ENCODE results near the gene BLVRB.
A peak's percentile ranks its signal among the peaks of the same experiment; 100 is the strongest.
"Not testable (repeated sequence)": the region's sequence is repeated elsewhere in the genome, so short reads cannot be mapped to it uniquely, and the experiment has no call there.

BLVRB gene

DNA sequence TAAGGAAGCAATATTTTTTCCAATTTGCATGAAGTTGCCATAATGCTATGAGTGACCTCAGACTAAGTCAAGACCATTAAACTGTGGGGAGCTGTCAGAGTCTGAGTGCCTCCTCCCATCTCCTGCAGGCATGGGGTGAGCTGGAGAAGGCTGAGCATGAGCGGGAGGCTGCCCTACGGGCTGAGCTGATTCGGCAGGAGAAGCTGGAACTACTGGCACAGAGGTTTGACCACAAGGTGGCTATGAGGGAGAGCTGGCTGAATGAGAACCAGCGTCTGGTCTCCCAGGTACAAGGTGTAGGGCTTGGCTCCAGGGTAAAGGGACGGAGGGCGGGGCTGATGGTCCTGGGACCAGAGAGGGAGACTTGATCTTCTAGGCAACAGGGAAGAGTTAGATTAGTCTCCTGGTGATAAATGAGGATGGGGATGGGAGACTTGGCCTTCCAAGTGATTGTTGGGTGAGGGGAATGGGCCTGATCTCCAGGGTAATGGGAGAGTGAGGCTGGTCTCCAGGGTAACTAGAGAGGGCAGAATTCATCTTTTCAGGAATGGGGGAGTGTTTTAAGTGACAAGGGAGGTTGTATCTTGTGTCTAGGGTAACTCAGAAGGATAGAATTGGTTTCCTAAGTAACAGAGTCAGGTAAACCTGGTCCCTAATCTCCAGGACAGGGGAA, 37.2 kb upstream of the BLVRB start:
- Histone ChIP-seq H3K4me3 (replicated peaks; ENCODE audit: insufficient read depth, low read length) (no peak overlapping the region), H3K27ac (replicated peaks) (no peak overlapping the region), H3K27me3 (ENCODE audit: insufficient read depth, poor library complexity, severe bottlenecking) (peaks cover 2% of the 10 kb centered on the region)
- TF ChIP-seq POLR2AphosphoS5 (IDR thresholded peaks at IDR 0.05; ENCODE audit: low read depth): no peak
- no peak for TF ChIP-seq GABPA (IDR thresholded peaks at IDR 0.05; ENCODE audit: low read depth)
- TF ChIP-seq, protein P1, sequence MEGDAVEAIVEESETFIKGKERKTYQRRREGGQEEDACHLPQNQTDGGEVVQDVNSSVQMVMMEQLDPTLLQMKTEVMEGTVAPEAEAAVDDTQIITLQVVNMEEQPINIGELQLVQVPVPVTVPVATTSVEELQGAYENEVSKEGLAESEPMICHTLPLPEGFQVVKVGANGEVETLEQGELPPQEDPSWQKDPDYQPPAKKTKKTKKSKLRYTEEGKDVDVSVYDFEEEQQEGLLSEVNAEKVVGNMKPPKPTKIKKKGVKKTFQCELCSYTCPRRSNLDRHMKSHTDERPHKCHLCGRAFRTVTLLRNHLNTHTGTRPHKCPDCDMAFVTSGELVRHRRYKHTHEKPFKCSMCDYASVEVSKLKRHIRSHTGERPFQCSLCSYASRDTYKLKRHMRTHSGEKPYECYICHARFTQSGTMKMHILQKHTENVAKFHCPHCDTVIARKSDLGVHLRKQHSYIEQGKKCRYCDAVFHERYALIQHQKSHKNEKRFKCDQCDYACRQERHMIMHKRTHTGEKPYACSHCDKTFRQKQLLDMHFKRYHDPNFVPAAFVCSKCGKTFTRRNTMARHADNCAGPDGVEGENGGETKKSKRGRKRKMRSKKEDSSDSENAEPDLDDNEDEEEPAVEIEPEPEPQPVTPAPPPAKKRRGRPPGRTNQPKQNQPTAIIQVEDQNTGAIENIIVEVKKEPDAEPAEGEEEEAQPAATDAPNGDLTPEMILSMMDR (IDR thresholded peaks at IDR 0.05; ENCODE audit: insufficient read depth, low read length): no peak
- TF ChIP-seq, protein P2, sequence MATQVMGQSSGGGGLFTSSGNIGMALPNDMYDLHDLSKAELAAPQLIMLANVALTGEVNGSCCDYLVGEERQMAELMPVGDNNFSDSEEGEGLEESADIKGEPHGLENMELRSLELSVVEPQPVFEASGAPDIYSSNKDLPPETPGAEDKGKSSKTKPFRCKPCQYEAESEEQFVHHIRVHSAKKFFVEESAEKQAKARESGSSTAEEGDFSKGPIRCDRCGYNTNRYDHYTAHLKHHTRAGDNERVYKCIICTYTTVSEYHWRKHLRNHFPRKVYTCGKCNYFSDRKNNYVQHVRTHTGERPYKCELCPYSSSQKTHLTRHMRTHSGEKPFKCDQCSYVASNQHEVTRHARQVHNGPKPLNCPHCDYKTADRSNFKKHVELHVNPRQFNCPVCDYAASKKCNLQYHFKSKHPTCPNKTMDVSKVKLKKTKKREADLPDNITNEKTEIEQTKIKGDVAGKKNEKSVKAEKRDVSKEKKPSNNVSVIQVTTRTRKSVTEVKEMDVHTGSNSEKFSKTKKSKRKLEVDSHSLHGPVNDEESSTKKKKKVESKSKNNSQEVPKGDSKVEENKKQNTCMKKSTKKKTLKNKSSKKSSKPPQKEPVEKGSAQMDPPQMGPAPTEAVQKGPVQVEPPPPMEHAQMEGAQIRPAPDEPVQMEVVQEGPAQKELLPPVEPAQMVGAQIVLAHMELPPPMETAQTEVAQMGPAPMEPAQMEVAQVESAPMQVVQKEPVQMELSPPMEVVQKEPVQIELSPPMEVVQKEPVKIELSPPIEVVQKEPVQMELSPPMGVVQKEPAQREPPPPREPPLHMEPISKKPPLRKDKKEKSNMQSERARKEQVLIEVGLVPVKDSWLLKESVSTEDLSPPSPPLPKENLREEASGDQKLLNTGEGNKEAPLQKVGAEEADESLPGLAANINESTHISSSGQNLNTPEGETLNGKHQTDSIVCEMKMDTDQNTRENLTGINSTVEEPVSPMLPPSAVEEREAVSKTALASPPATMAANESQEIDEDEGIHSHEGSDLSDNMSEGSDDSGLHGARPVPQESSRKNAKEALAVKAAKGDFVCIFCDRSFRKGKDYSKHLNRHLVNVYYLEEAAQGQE (IDR thresholded peaks at IDR 0.05; ENCODE audit: insufficient replicate concordance, low read depth): no peak
- TF ChIP-seq SPI1 (IDR thresholded peaks at IDR 0.05; ENCODE audit: borderline replicate concordance, low read depth): no peak
- DNase-seq (ENCODE audit: low read depth in 1 of 2, low spot score in 1 of 2): peak in 1 of 2 experiments; percentile 4

DNA sequence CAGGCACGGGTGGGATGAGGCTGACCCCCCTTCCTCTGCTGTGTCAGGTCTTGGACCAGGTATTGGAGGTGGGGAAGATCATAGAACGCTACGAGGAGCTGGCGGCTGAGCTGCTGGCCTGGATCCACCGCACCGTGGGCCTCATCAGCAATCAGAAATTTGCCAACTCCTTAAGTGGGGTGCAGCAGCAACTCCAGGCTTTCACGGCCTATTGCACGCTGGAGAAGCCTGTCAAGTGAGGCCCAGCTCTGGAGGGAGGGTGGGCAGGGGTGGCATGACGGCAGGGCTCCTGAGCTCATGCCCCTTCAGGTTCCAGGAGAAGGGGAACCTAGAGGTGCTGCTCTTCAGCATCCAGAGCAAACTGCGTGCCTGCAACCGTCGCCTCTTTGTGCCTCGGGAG, 36.5 kb upstream of the BLVRB start:
- no peak overlapping the region for H3K27ac ChIP-seq (replicated peaks)
- TF ChIP-seq GABPA (IDR thresholded peaks at IDR 0.05; ENCODE audit: low read depth): no peak
- no peak for TF ChIP-seq POLR2AphosphoS5 (IDR thresholded peaks at IDR 0.05; ENCODE audit: low read depth)
- no peak for TF ChIP-seq SPI1 (IDR thresholded peaks at IDR 0.05; ENCODE audit: borderline replicate concordance, low read depth)
- TF ChIP-seq, protein P1 (IDR thresholded peaks at IDR 0.05; ENCODE audit: insufficient read depth, low read length): no peak
- TF ChIP-seq, protein P2 (IDR thresholded peaks at IDR 0.05; ENCODE audit: insufficient replicate concordance, low read depth): no peak
- no peak for DNase-seq (ENCODE audit: low read depth in 1 of 2, low spot score in 1 of 2)
- H3K4me3 ChIP-seq (replicated peaks; ENCODE audit: insufficient read depth, low read length): no peak overlapping the region
- peaks cover 2% of the 10 kb centered on the region for H3K27me3 ChIP-seq (ENCODE audit: insufficient read depth, poor library complexity, severe bottlenecking)

DNA sequence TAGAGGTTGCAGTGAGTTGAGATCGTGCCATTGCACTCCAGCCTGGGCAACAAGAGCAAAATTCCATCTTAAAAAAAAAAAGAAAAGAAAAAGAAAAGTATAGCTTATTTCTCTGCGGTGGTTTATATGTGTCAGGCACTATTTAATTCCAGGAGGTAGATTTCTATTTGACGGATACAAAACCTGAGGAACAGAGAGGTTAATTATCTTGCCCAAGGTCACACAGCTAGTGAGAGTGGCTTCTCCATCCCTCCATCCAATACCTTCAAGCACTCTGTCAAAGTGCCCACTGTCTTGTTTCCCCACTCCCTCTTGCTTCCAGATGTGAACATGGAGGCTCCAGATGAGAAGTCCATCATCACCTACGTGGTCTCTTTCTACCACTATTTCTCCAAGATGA, 36.1 kb upstream of the BLVRB start:
- TF ChIP-seq POLR2AphosphoS5 (IDR thresholded peaks at IDR 0.05; ENCODE audit: low read depth) (no peak), SPI1 (IDR thresholded peaks at IDR 0.05; ENCODE audit: borderline replicate concordance, low read depth) (no peak), GABPA (IDR thresholded peaks at IDR 0.05; ENCODE audit: low read depth) (no peak)
- TF ChIP-seq, protein P2 (IDR thresholded peaks at IDR 0.05; ENCODE audit: insufficient replicate concordance, low read depth): no peak
- TF ChIP-seq, protein P1 (IDR thresholded peaks at IDR 0.05; ENCODE audit: insufficient read depth, low read length): no peak
- no peak for DNase-seq (ENCODE audit: low read depth in 1 of 2, low spot score in 1 of 2)
- Histone ChIP-seq H3K4me3 (replicated peaks; ENCODE audit: insufficient read depth, low read length) (no peak overlapping the region), H3K27me3 (ENCODE audit: insufficient read depth, poor library complexity, severe bottlenecking) (peaks cover 2% of the 10 kb centered on the region), H3K27ac (replicated peaks) (no peak overlapping the region)

DNA sequence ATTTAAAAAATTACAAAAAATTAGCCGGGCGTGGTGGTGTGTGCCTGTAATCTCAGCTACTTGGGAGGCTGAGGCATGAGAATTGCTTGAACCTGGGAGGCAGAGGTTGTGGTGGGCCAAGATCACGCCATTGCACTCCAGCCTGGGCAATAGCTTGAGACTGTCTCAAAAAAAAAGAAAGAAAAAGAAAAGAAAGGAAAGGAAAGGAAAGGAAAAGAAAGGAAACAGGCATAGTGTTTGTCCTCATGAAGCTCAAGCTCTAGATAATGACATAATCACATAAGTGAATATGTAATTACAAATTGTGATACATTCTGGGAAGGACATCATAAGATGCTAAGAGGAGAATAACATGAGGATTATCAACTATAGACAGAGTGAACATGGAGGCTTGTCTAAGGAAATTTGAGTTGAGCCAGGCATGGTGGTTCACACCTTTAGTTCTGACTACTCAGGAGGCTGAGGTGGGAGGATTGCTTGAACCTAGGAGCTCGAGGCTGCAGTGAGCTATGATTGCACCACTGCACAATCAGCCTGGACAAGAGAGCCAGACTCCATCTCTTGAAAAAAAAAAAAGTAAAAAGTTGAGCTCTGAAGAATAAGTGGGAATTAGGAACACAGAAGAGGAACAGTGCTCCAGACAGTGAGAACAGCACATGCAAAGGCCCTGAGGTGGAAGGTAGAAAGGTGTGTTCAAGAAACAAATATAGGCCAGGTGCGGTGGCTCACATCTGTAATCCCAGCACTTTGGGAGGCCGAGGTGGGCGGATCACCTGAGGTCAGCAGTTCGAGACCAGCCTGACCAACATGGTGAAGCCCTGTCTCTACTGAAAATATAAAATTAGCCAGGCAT, 35.4 kb upstream of the BLVRB start:
- not testable (repeated sequence) for H3K4me3 ChIP-seq (replicated peaks; ENCODE audit: insufficient read depth, low read length); DNase-seq (ENCODE audit: low read depth in 1 of 2, low spot score in 1 of 2); H3K27me3 ChIP-seq (ENCODE audit: insufficient read depth, poor library complexity, severe bottlenecking); H3K27ac ChIP-seq (replicated peaks)
